Suprapubic skin (tissue), 4 donors: Measurements from ENCODE around the gene CALN1. TPM values are rescaled to one million over a fixed set of nuclear protein-coding genes. Genes with fewer than 3 reads are reported as not detected.
A peak's percentile ranks its signal among the peaks of the same experiment; 100 is the strongest.
"Not testable (repeated sequence)": the region's sequence is repeated elsewhere in the genome, so short reads cannot be mapped to it uniquely, and the experiment has no call there.

Experiments used
- DNase-seq, 2 donors: peaks; one replicate each; pipeline ENCODE4 v3.0.0-alpha.2; 2019; ENCODE audit warnings: low spot score in 2 of 2
- H3K27ac ChIP-seq: fragments of 200-600 bp; sonication (generic); one replicate; pipeline ENCODE4 v1.5.1; 2019
- H3K27me3 ChIP-seq: fragments of 200-600 bp; sonication (generic); one replicate; pipeline ENCODE4 v1.5.1; 2019
- H3K36me3 ChIP-seq: fragments of 200-600 bp; sonication (generic); one replicate; pipeline ENCODE4 v1.5.1; 2019
- H3K4me1 ChIP-seq: fragments of 200-600 bp; sonication (generic); one replicate; pipeline ENCODE4 v1.5.1; 2019
- H3K4me3 ChIP-seq: fragments of 200-600 bp; sonication (generic); one replicate; pipeline ENCODE4 v1.5.1; 2019; ENCODE audit warnings: mild to moderate bottlenecking
- H3K9me3 ChIP-seq: fragments of 200-600 bp; sonication (generic); one replicate; pipeline ENCODE4 v1.5.1; 2019
- CTCF ChIP-seq, 2 donors: fragments of 200-600 bp in 1 of 2; fragments of 450-650 bp in 1 of 2; sonication (generic) in 1 of 2; IDR thresholded peaks; one replicate each; pipeline ENCODE4 v1.5.1; 2016 to 2019; ENCODE audit warnings: antibody characterized with exemption in 2 of 2, mild to moderate bottlenecking in 1 of 2, moderate library complexity in 1 of 2
- EP300 ChIP-seq: sonication (generic); formaldehyde crosslinking; IDR thresholded peaks from one replicate; pipeline ENCODE4 v1.6.1; 2017; ENCODE audit warnings: antibody characterized with exemption
- POLR2A ChIP-seq, 2 donors: fragments of 450-650 bp; IDR thresholded peaks; one replicate each; pipeline ENCODE4 v1.6.1; 2017; ENCODE audit warnings: antibody characterized with exemption in 2 of 2, mild to moderate bottlenecking in 2 of 2, moderate library complexity in 2 of 2
- POLR2AphosphoS5 ChIP-seq, 3 donors: sonication (generic); formaldehyde crosslinking; IDR thresholded peaks; one replicate each; pipeline ENCODE4 v1.6.1; 2017; ENCODE audit warnings: antibody characterized with exemption in 3 of 3
- WGBS: methylation state at CpG from one replicate; pipeline ENCODE4 v1.1.5; 2018; 5-methylcytosine and 5-hydroxymethylcytosine counted together
- total RNA-seq, 4 donors: library from RNA; depleted of rRNA; stranded (reverse); fragments of >200 nt; gene quantifications; one replicate each; pipeline ENCODE4 v1.1.0, GENCODE V29; 2016

The CALN1 gene
- total RNA-seq, 4 donors from 2014 or later: 0.91 to 10.0 (median 3.9) TPM

- Histone ChIP-seq H3K9me3 (no peaks in the 10 kb centered on the region), H3K27ac (no peak overlapping the region), H3K27me3 (peaks cover 36% of the 10 kb centered on the region), H3K36me3 (no peaks in the 10 kb centered on the region), H3K4me3 (no peak overlapping the region), H3K4me1 (peaks cover 6% of the 10 kb centered on the region)
- no peak for DNase-seq
- TF ChIP-seq CTCF (IDR thresholded peaks at IDR 0.05): peak in 1 of 2 donors; percentile 70
- no peak for TF ChIP-seq EP300
- 35% methylated on average over 11 of the region's 43 CpGs for WGBS
Observed at GRCh38 chr7:71752171-71752935, 659.8 kb downstream of the CALN1 start.

DNA sequence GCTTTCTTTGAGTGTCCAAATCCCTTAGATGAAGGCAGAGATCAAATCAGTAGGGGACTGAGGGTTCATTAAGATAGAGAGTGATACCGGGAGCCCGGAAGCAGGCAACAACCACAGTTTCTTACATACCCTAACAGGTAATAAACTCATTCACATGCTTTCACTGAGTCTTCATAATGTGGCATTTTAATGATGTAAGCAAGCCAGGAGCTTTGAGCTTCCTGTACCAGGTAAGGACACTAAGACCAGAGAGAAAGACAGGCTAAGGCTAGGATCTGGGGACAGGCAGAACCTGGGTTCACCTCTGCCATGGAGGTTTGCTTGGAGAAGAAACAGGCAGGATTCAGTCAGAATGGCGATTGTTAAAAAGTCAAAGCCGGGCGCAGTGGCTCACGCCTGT is 661.8 kb downstream of the CALN1 start:
- DNase-seq: no peak
- H3K27me3 ChIP-seq: peaks cover 36% of the 10 kb centered on the region
- 93% methylated on average over 6 of the region's 6 CpGs for WGBS
- H3K4me1 ChIP-seq: peaks cover 6% of the 10 kb centered on the region
- H3K4me3 ChIP-seq: no peak overlapping the region
- H3K36me3 ChIP-seq: no peaks in the 10 kb centered on the region
- no peak overlapping the region for H3K27ac ChIP-seq
- no peaks in the 10 kb centered on the region for H3K9me3 ChIP-seq
- no peak for TF ChIP-seq EP300
- no peak for TF ChIP-seq POLR2AphosphoS5 (IDR thresholded peaks at IDR 0.05)
- no peak for TF ChIP-seq POLR2A (IDR thresholded peaks at IDR 0.05)
- TF ChIP-seq CTCF (IDR thresholded peaks at IDR 0.05): no peak

- no peak overlapping the region for H3K27ac ChIP-seq
- 89% methylated on average over 5 of the region's 5 CpGs for WGBS
Observed at GRCh38 chr7:71746006-71746405, 666.1 kb downstream of the CALN1 start.

GRCh38 chr7:71740174-71740560 is 672.0 kb downstream of the CALN1 start:
- 79% methylated on average over 5 of the region's 5 CpGs for WGBS
- H3K27me3 ChIP-seq: peaks cover 4% of the 10 kb centered on the region
- no peak for DNase-seq
- no peaks in the 10 kb centered on the region for H3K9me3 ChIP-seq
- no peaks in the 10 kb centered on the region for H3K36me3 ChIP-seq
- TF ChIP-seq POLR2AphosphoS5 (IDR thresholded peaks at IDR 0.05) (no peak), EP300 (no peak), CTCF (IDR thresholded peaks at IDR 0.05) (no peak), POLR2A (IDR thresholded peaks at IDR 0.05) (no peak)
- H3K27ac ChIP-seq: no peak overlapping the region
- H3K4me1 ChIP-seq: no peaks in the 10 kb centered on the region
- no peak overlapping the region for H3K4me3 ChIP-seq

More at GRCh38 chr7:71746006-71746405, 666.1 kb downstream of the CALN1 start:
- Histone ChIP-seq H3K4me1 (no peaks in the 10 kb centered on the region), H3K9me3 (no peaks in the 10 kb centered on the region), H3K4me3 (no peak overlapping the region), H3K27me3 (peaks cover 5% of the 10 kb centered on the region), H3K36me3 (no peaks in the 10 kb centered on the region)
- DNase-seq: no peak
- no peak for TF ChIP-seq CTCF (IDR thresholded peaks at IDR 0.05)
- TF ChIP-seq POLR2A (IDR thresholded peaks at IDR 0.05): no peak
- no peak for TF ChIP-seq POLR2AphosphoS5 (IDR thresholded peaks at IDR 0.05)
- no peak for TF ChIP-seq EP300

DNA sequence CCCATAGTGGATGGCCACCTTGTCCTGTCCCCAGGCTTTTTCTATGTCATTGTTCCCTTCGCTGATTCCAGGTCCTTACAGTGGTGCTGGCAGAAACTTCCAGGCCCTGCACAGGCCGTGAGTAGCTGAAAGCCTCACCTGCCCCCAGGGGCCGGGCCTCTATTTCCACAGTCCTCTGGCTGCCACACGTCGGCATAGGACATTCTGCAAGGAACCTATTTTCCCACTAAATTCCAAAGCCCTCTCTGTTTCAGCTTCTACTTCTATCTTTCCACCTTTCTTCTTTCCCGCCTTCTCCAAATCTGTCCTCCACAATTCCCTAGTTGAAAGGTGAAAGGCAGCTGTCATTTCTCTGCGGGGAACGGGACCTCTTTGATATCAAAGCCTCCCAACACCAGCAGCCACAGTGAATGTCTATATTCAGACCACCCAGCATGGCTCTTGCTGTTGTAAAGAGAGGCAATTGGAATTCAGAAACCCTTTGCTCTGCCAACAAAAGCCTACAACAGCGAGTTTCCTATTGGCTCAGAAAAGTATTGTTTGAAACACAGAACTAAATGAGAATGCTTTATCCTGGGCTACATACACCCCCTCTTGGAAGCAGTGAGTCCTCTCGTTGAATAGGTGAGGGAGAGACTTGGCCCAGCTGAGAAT is 672.5 kb downstream of the CALN1 start:
- no peak for TF ChIP-seq POLR2AphosphoS5 (IDR thresholded peaks at IDR 0.05)
- TF ChIP-seq POLR2A (IDR thresholded peaks at IDR 0.05): no peak
- DNase-seq: no peak
- H3K4me3 ChIP-seq: no peak overlapping the region
- peaks cover 8% of the 10 kb centered on the region for H3K27me3 ChIP-seq
- H3K4me1 ChIP-seq: no peaks in the 10 kb centered on the region
- no peak overlapping the region for H3K27ac ChIP-seq
- H3K36me3 ChIP-seq: no peaks in the 10 kb centered on the region
- H3K9me3 ChIP-seq: no peaks in the 10 kb centered on the region
- WGBS: 65% methylated on average over 10 of the region's 10 CpGs

DNA sequence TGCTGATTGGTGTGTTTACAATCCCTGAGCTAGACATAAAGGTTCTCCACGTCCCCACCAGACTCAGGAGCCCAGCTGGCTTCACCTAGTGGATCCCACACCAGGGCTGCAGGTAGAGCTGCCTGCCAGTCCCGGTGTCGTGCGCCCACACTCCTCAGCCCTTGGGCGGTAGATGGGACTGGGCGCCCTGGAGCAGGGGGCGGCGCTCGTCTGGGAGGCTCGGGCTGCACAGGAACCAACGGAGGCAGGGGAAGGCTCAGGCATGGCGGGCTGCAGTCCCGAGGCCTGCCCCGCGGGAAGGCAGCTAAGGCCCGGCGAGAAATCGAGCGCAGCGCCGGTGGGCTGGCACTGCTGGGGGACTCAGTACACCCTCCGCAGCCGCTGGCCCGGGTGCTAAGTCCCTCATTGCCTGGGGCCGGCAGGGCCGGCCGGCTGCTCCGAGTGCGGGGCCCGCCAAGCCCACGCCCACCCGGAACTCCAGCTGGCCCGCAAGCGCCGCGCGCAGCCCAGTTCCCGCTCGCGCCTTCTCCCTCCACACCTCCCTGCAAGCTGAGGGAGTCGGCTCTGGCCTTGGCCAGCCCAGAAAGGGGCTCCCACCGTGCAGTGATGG is 674.1 kb downstream of the CALN1 start:
- not testable (repeated sequence) for H3K4me1 ChIP-seq, H3K27me3 ChIP-seq, H3K9me3 ChIP-seq, H3K36me3 ChIP-seq, H3K27ac ChIP-seq, H3K4me3 ChIP-seq, DNase-seq
- WGBS: 50% methylated on average over 2 of the region's 42 CpGs
